H9 (cell line): ENCODE measurements around the gene KRTAP10-11. TPM values are rescaled to one million over a fixed set of nuclear protein-coding genes. Genes with fewer than 3 reads are reported as not detected.
A peak's percentile ranks its signal among the peaks of the same experiment; 100 is the strongest.

Experiments used
- DNase-seq: peaks from one replicate; pipeline ENCODE4 v3.0.0-alpha.2; 2017
- H2AFZ ChIP-seq: one replicate; pipeline ENCODE4 v1.6.1; 2013; ENCODE audit warnings: mild to moderate bottlenecking, low read length, control low read depth, moderate library complexity
- H2AK5ac ChIP-seq: 2 replicates; pipeline ENCODE4 v1.6.1; 2013; ENCODE audit warnings: low read length, control low read depth, mixed read lengths; ENCODE audit not compliant: insufficient read length
- H2BK120ac ChIP-seq: one replicate; pipeline ENCODE4 v1.6.1; 2013; ENCODE audit warnings: low read depth, mild to moderate bottlenecking, low read length, control low read depth, inconsistent platforms; ENCODE audit not compliant: poor library complexity, severe bottlenecking
- H2BK12ac ChIP-seq: 2 replicates; pipeline ENCODE4 v1.6.1; 2013; ENCODE audit warnings: low read length, control low read depth, mixed read lengths, low read depth; ENCODE audit not compliant: insufficient read length
- H2BK15ac ChIP-seq: 2 replicates; pipeline ENCODE4 v1.6.1; 2013; ENCODE audit warnings: low read depth, low read length, control low read depth
- H2BK20ac ChIP-seq: one replicate; pipeline ENCODE4 v1.6.1; 2013; ENCODE audit warnings: low read depth, mild to moderate bottlenecking, low read length, control low read depth, inconsistent platforms; ENCODE audit not compliant: poor library complexity, severe bottlenecking
- H2BK5ac ChIP-seq: 2 replicates; pipeline ENCODE4 v1.6.1; 2013; ENCODE audit warnings: low read length, control low read depth, mixed read lengths; ENCODE audit not compliant: insufficient read length
- H3K14ac ChIP-seq: 2 replicates; pipeline ENCODE4 v1.6.1; 2013; ENCODE audit warnings: low read length, control low read depth; ENCODE audit not compliant: insufficient read depth
- H3K18ac ChIP-seq: 2 replicates; pipeline ENCODE4 v1.6.1; 2013; ENCODE audit warnings: low read depth, mild to moderate bottlenecking, mixed read lengths, low read length, control low read depth; ENCODE audit not compliant: insufficient read length
- H3K23ac ChIP-seq: 2 replicates; pipeline ENCODE4 v1.6.1; 2013; ENCODE audit warnings: low read length, control low read depth, mixed read lengths, low read depth; ENCODE audit not compliant: insufficient read length
- H3K23me2 ChIP-seq: 2 replicates; pipeline ENCODE4 v1.6.1; 2013; ENCODE audit warnings: low read depth, mild to moderate bottlenecking, mixed read lengths, low read length, control low read depth; ENCODE audit not compliant: insufficient read length, poor library complexity, severe bottlenecking
- H3K27ac ChIP-seq: 2 replicates; pipeline ENCODE4 v1.5.1; 2013; ENCODE audit warnings: low read length, control low read depth, mixed read lengths, low read depth; ENCODE audit not compliant: insufficient read length
- H3K27me3 ChIP-seq: 2 replicates; pipeline ENCODE4 v1.6.1; 2013; ENCODE audit warnings: low read length, control low read depth, inconsistent platforms; ENCODE audit not compliant: insufficient read depth
- H3K4ac ChIP-seq: 2 replicates; pipeline ENCODE4 v1.6.1; 2013; ENCODE audit warnings: low read depth, mild to moderate bottlenecking, control low read depth, inconsistent platforms, low read length, moderate library complexity
- H3K4me1 ChIP-seq: 2 replicates; pipeline ENCODE4 v1.6.1; 2013; ENCODE audit warnings: low read length, control low read depth, inconsistent platforms; ENCODE audit not compliant: insufficient read depth
- H3K4me2 ChIP-seq: 2 replicates; pipeline ENCODE4 v1.6.1; 2013; ENCODE audit warnings: low read length, control low read depth, mixed read lengths; ENCODE audit not compliant: insufficient read length, insufficient read depth
- H3K56ac ChIP-seq: 2 replicates; pipeline ENCODE4 v1.6.1; 2013; ENCODE audit warnings: low read depth, mild to moderate bottlenecking, mixed read lengths, low read length, control low read depth; ENCODE audit not compliant: insufficient read length
- H3K79me1 ChIP-seq: 2 replicates; pipeline ENCODE4 v1.6.1; 2013; ENCODE audit warnings: low read depth, mild to moderate bottlenecking, moderate library complexity, low read length, control low read depth, inconsistent platforms; ENCODE audit not compliant: insufficient read depth, poor library complexity, severe bottlenecking
- H3K79me2 ChIP-seq: 2 replicates; pipeline ENCODE4 v1.6.1; 2013; ENCODE audit warnings: low read length, control low read depth, inconsistent platforms; ENCODE audit not compliant: insufficient read depth
- H3K9ac ChIP-seq: 2 replicates; pipeline ENCODE4 v1.6.1; 2013; ENCODE audit warnings: low read length, control low read depth, mixed read lengths; ENCODE audit not compliant: insufficient read length; ENCODE audit errors: extremely low read depth
- H3K9me3 ChIP-seq: one replicate; pipeline ENCODE4 v1.6.1; 2013; ENCODE audit warnings: low read depth, low read length, inconsistent platforms; ENCODE audit not compliant: control insufficient read depth
- H3T11ph ChIP-seq: one replicate; pipeline ENCODE4 v1.6.1; 2013; ENCODE audit warnings: mild to moderate bottlenecking, low read length, control low read depth, inconsistent platforms
- H4K20me1 ChIP-seq: one replicate; pipeline ENCODE4 v1.6.1; 2013; ENCODE audit not compliant: control insufficient read depth, insufficient read length, insufficient read depth
- H4K5ac ChIP-seq: 2 replicates; pipeline ENCODE4 v1.6.1; 2013; ENCODE audit warnings: low read depth, mild to moderate bottlenecking, mixed read lengths, low read length, control low read depth; ENCODE audit not compliant: insufficient read length
- H4K8ac ChIP-seq: replicated peaks from 2 replicates; pipeline ENCODE4 v1.6.1; 2013; ENCODE audit warnings: low read length, control low read depth, mixed read lengths, low read depth; ENCODE audit not compliant: insufficient read length
- H4K91ac ChIP-seq: 2 replicates; pipeline ENCODE4 v1.6.1; 2013; ENCODE audit warnings: low read depth, mild to moderate bottlenecking, moderate library complexity, mixed read lengths, low read length, control low read depth; ENCODE audit not compliant: insufficient read length
- H3K27ac Mint-ChIP-seq, 3 experiments: 2 replicates in 2 of 3; 3 replicates in 1 of 3; pipeline ENCODE4 v1.8.0; 2020 to 2021; ENCODE audit warnings: mixed read lengths in 3 of 3, mild to moderate bottlenecking in 1 of 3, moderate library complexity in 1 of 3
- H3K27me3 Mint-ChIP-seq: 2 replicates; pipeline ENCODE4 v1.8.0; 2021; ENCODE audit warnings: low read depth, mild to moderate bottlenecking, moderate library complexity, mixed read lengths
- H3K36me3 Mint-ChIP-seq, 3 experiments: 2 replicates in 2 of 3; 3 replicates in 1 of 3; pipeline ENCODE4 v1.8.0; 2020 to 2021; ENCODE audit warnings: low read depth in 3 of 3, mixed read lengths in 3 of 3; ENCODE audit not compliant: insufficient read depth in 1 of 3
- H3K4me1 Mint-ChIP-seq, 2 experiments: 2 replicates each; pipeline ENCODE4 v1.8.0; 2020; ENCODE audit warnings: mixed read lengths in 2 of 2
- H3K4me3 Mint-ChIP-seq, 2 experiments: 2 replicates in 1 of 2; 3 replicates in 1 of 2; pipeline ENCODE4 v1.8.0; 2020 to 2021; ENCODE audit warnings: mild to moderate bottlenecking in 2 of 2, mixed read lengths in 2 of 2, moderate library complexity in 1 of 2
- H3K9me3 Mint-ChIP-seq, 2 experiments: 2 replicates in 1 of 2; 3 replicates in 1 of 2; pipeline ENCODE4 v1.8.0; 2020; ENCODE audit warnings: mild to moderate bottlenecking in 2 of 2, mixed read lengths in 2 of 2, moderate library complexity in 1 of 2
- WGBS: extraction: QIAGEN DNeasy Blood & Tissue Kit; methylation state at CpG from one replicate; pipeline ENCODE4 v1.1.7; 2013; ENCODE audit warnings: missing lambda C conversion rate, low lambda C conversion rate, mixed read lengths; ENCODE audit not compliant: insufficient read length; ENCODE audit errors: extremely low coverage; 5-methylcytosine and 5-hydroxymethylcytosine counted together
- total RNA-seq: library from RNA; stranded (reverse); gene quantifications from 2 replicates; pipeline ENCODE4 v1.2.1, GENCODE V29; 2021
- TF ChIP-seq, protein P1 (sequence below): fragments of 200-600 bp; sonication (generic); conservative IDR thresholded peaks from 3 replicates; pipeline ENCODE4 v1.8.0; 2021; ENCODE audit warnings: antibody characterized with exemption, mild to moderate bottlenecking

KRTAP10-11 gene
- total RNA-seq, 1 experiment from 2014 or later: not detected

- Histone ChIP-seq H3K79me1 (no peaks in the 10 kb centered on the region), H3K14ac (no peak overlapping the region; the same call in 1 of the 2 replicates), H3K9me3 (no peaks in the 10 kb centered on the region), H3K9ac (no peak overlapping the region), H2AFZ (no peak overlapping the region), H3K23ac (no peak overlapping the region), H3K4me1 (no peaks in the 10 kb centered on the region), H3K23me2 (no peaks in the 10 kb centered on the region), H2AK5ac (no peak overlapping the region), H2BK20ac (no peak overlapping the region), H3K27ac (no peak overlapping the region), H3K79me2 (no peaks in the 10 kb centered on the region), H3K4me2 (no peak overlapping the region), H2BK5ac (no peak overlapping the region), H4K8ac (no peak overlapping the region), H3K4ac (no peak overlapping the region), H4K91ac (no peak overlapping the region), H3K56ac (no peak overlapping the region), H3K27me3 (no peaks in the 10 kb centered on the region), H3K18ac (peak overlapping the region; percentile 44), H2BK12ac (no peak overlapping the region), H4K20me1 (no peaks in the 10 kb centered on the region), H2BK120ac (no peak overlapping the region), H4K5ac (no peak overlapping the region), H3T11ph (no peak overlapping the region), H2BK15ac (no peak overlapping the region)
- Mint-ChIP-seq H3K36me3 (peaks cover 0 to 4% (median 0%) of the 10 kb centered on the region in 3 experiments; a peak in 1 of 7 replicates), H3K4me3 (no peak overlapping the region; a peak in 1 of 5 replicates), H3K27ac (peak overlapping the region in 1 of 3 experiments; percentile 82; a peak in 2 of 7 replicates), H3K27me3 (peaks cover 11% of the 10 kb centered on the region), H3K9me3 (peaks cover 0 to 2% of the 10 kb centered on the region in 2 experiments; a peak in 2 of 5 replicates), H3K4me1 (peaks cover 33 to 37% of the 10 kb centered on the region in 2 experiments)
- WGBS: no CpG with 5 or more reads among the region's 23 CpGs
- DNase-seq: no peak
- TF ChIP-seq, protein P1, sequence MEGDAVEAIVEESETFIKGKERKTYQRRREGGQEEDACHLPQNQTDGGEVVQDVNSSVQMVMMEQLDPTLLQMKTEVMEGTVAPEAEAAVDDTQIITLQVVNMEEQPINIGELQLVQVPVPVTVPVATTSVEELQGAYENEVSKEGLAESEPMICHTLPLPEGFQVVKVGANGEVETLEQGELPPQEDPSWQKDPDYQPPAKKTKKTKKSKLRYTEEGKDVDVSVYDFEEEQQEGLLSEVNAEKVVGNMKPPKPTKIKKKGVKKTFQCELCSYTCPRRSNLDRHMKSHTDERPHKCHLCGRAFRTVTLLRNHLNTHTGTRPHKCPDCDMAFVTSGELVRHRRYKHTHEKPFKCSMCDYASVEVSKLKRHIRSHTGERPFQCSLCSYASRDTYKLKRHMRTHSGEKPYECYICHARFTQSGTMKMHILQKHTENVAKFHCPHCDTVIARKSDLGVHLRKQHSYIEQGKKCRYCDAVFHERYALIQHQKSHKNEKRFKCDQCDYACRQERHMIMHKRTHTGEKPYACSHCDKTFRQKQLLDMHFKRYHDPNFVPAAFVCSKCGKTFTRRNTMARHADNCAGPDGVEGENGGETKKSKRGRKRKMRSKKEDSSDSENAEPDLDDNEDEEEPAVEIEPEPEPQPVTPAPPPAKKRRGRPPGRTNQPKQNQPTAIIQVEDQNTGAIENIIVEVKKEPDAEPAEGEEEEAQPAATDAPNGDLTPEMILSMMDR: no peak
Observed at GRCh38 chr21:44601596-44602462, 44.4 kb upstream of the KRTAP10-11 start.
